Large intestine (tissue), 3 donors: Measurements from ENCODE around the gene GNG4. TPM values are rescaled to one million over a fixed set of nuclear protein-coding genes. Genes with fewer than 3 reads are reported as not detected.

Experiments
- DNase-seq, 2 donors: peaks; one replicate each; pipeline versions ENCODE4 v3.0.0 to v3.0.0-alpha.2; 2013
- H3K27ac ChIP-seq: one replicate; pipeline ENCODE4 v1.5.1; 2013; ENCODE audit warnings: low read length
- H3K27me3 ChIP-seq: 2 replicates; pipeline ENCODE4 v1.6.1; 2013; ENCODE audit warnings: low read length; ENCODE audit not compliant: control insufficient read depth, insufficient read depth
- H3K36me3 ChIP-seq: 2 replicates; pipeline ENCODE4 v1.6.1; 2013; ENCODE audit warnings: low read length; ENCODE audit not compliant: control insufficient read depth, insufficient read depth
- H3K4me1 ChIP-seq: one replicate; pipeline ENCODE4 v1.6.1; 2013; ENCODE audit warnings: low read length; ENCODE audit not compliant: control insufficient read depth, insufficient read depth
- H3K4me3 ChIP-seq: one replicate; pipeline ENCODE4 v1.5.1; 2013; ENCODE audit warnings: low read length
- H3K9me3 ChIP-seq: one replicate; pipeline ENCODE4 v1.6.1; 2013; ENCODE audit warnings: mild to moderate bottlenecking, low read depth, low read length, moderate library complexity; ENCODE audit not compliant: control insufficient read depth
- WGBS: methylation state at CpG from one replicate; pipeline ENCODE4 v1.1.5; 2013; ENCODE audit warnings: low lambda C conversion rate; ENCODE audit not compliant: insufficient coverage; 5-methylcytosine and 5-hydroxymethylcytosine counted together
- polyA plus RNA-seq: library from polyadenylated mRNA; unstranded; fragments of 120-200 nt; gene quantifications from one replicate; pipeline ENCODE4 v1.2.1, GENCODE V29; 2013

Gene GNG4
- polyA plus RNA-seq, 1 donor = 41.6 TPM

- Histone ChIP-seq H3K36me3 (peaks cover 9% of the 10 kb centered on the region), H3K27me3 (no peaks in the 10 kb centered on the region), H3K4me1 (no peaks in the 10 kb centered on the region), H3K4me3 (no peak overlapping the region), H3K27ac (no peak overlapping the region), H3K9me3 (peaks cover 15% of the 10 kb centered on the region)
- WGBS = 88% methylated on average over 1 of the region's 7 CpGs
- DNase-seq = no peak
Measured at GRCh38 chr1:235673981-235674380, 24.4 kb upstream of the GNG4 start.

GRCh38 chr1:235671992-235672391, 22.4 kb upstream of the GNG4 start:
- Histone ChIP-seq H3K27me3 (no peaks in the 10 kb centered on the region), H3K27ac (no peak overlapping the region), H3K9me3 (peaks cover 15% of the 10 kb centered on the region), H3K36me3 (peaks cover 9% of the 10 kb centered on the region), H3K4me1 (no peaks in the 10 kb centered on the region), H3K4me3 (no peak overlapping the region)
- no peak for DNase-seq
- 83% methylated on average over 1 of the region's 1 CpG for WGBS

- no peak for DNase-seq
- H3K27ac ChIP-seq = no peak overlapping the region
- H3K9me3 ChIP-seq = peaks cover 15% of the 10 kb centered on the region
- H3K4me3 ChIP-seq = no peak overlapping the region
- no peaks in the 10 kb centered on the region for H3K27me3 ChIP-seq
- peaks cover 7% of the 10 kb centered on the region for H3K36me3 ChIP-seq
- no peaks in the 10 kb centered on the region for H3K4me1 ChIP-seq
- 83% methylated on average over 2 of the region's 8 CpGs for WGBS
Measured at GRCh38 chr1:235670157-235670776, 20.7 kb upstream of the GNG4 start.

GRCh38 chr1:235669277-235669676, 19.7 kb upstream of the GNG4 start:
- DNase-seq = no peak
- Histone ChIP-seq H3K27me3 (no peaks in the 10 kb centered on the region), H3K36me3 (peaks cover 4% of the 10 kb centered on the region), H3K27ac (no peak overlapping the region), H3K9me3 (peaks cover 15% of the 10 kb centered on the region), H3K4me3 (no peak overlapping the region), H3K4me1 (no peaks in the 10 kb centered on the region)
- no CpG with 5 or more reads among the region's 3 CpGs for WGBS

GRCh38 chr1:235663628-235664027, 14.0 kb upstream of the GNG4 start:
- Histone ChIP-seq H3K4me1 (no peaks in the 10 kb centered on the region), H3K27ac (no peak overlapping the region), H3K4me3 (no peak overlapping the region), H3K36me3 (peaks cover 3% of the 10 kb centered on the region), H3K9me3 (no peaks in the 10 kb centered on the region), H3K27me3 (no peaks in the 10 kb centered on the region)
- WGBS = no CpG with 5 or more reads among the region's 4 CpGs
- DNase-seq = no peak

- Histone ChIP-seq H3K27ac (no peak overlapping the region), H3K27me3 (no peaks in the 10 kb centered on the region), H3K4me1 (no peaks in the 10 kb centered on the region), H3K4me3 (no peak overlapping the region), H3K9me3 (no peaks in the 10 kb centered on the region), H3K36me3 (peaks cover 3% of the 10 kb centered on the region)
- no peak for DNase-seq
- WGBS = no CpG with 5 or more reads among the region's 2 CpGs
Measured at GRCh38 chr1:235661568-235661967, 12.0 kb upstream of the GNG4 start.

- Histone ChIP-seq H3K4me3 (no peak overlapping the region), H3K27ac (no peak overlapping the region), H3K4me1 (no peaks in the 10 kb centered on the region), H3K9me3 (no peaks in the 10 kb centered on the region), H3K27me3 (no peaks in the 10 kb centered on the region), H3K36me3 (peaks cover 3% of the 10 kb centered on the region)
- no CpG with 5 or more reads among the region's 14 CpGs for WGBS
- DNase-seq = no peak
Measured at GRCh38 chr1:235659186-235659771, 9.7 kb upstream of the GNG4 start.

- no peak overlapping the region for H3K4me3 ChIP-seq
- DNase-seq = peak in 1 of 2 donors; percentile 28
- 20% methylated on average over 1 of the region's 5 CpGs for WGBS
- no peak overlapping the region for H3K27ac ChIP-seq
- no peaks in the 10 kb centered on the region for H3K36me3 ChIP-seq
- H3K27me3 ChIP-seq = no peaks in the 10 kb centered on the region
- H3K9me3 ChIP-seq = no peaks in the 10 kb centered on the region
- no peaks in the 10 kb centered on the region for H3K4me1 ChIP-seq
Measured at GRCh38 chr1:235657747-235658526, 8.4 kb upstream of the GNG4 start.

GRCh38 chr1:235657269-235657668, 7.7 kb upstream of the GNG4 start:
- WGBS = 100% methylated on average over 1 of the region's 5 CpGs
- Histone ChIP-seq H3K4me1 (no peaks in the 10 kb centered on the region), H3K4me3 (no peak overlapping the region), H3K9me3 (no peaks in the 10 kb centered on the region), H3K36me3 (no peaks in the 10 kb centered on the region), H3K27me3 (no peaks in the 10 kb centered on the region), H3K27ac (no peak overlapping the region)
- DNase-seq = no peak

GRCh38 chr1:235652364-235652763, 2.8 kb upstream of the GNG4 start:
- 92% methylated on average over 3 of the region's 11 CpGs for WGBS
- H3K27ac ChIP-seq = no peak overlapping the region
- H3K27me3 ChIP-seq = peaks cover 19% of the 10 kb centered on the region
- H3K4me1 ChIP-seq = peaks cover 7% of the 10 kb centered on the region
- no peaks in the 10 kb centered on the region for H3K36me3 ChIP-seq
- H3K9me3 ChIP-seq = no peaks in the 10 kb centered on the region
- no peak for DNase-seq
- no peak overlapping the region for H3K4me3 ChIP-seq
